ENCODE measurements around the gene PARP6. TPM values are rescaled to one million over a fixed set of nuclear protein-coding genes. Genes with fewer than 3 reads are reported as not detected.

The PARP6 gene
- 69.7 and 78.6 TPM in 2 replicates for total RNA-seq

GRCh38 chr15:72272213-72272996, at the start of gene PARP6:
Gene PARP6, minus strand, starts transcription at chr15:72272554. Its CDS starts 5,077 bp downstream, at chr15:72267477.
- Mint-ChIP-seq H3K9me3 (no peaks in the 10 kb centered on the region), H3K36me3 (ENCODE audit: low read depth) (peaks cover 18% of the 10 kb centered on the region), H3K4me1 (peaks cover 32% of the 10 kb centered on the region), H3K4me3 (peak within 1 kb of the TSS; percentile 94), H3K27me3 (peaks cover 3% of the 10 kb centered on the region), H3K27ac (peak within 1 kb of the TSS; percentile 88)
- peak; percentile 100 for DNase-seq
- intact Hi-C loops (cut with micrococcal nuclease), result loop anchor here (1.0 to 2.0 kb wide), 8 partner anchors 35 to 510 kb away; partner anchors contain the start of genes ADPGK, ARIH1, HEXA and MYO9A

GRCh38 chr15:72319985-72320671, 47.8 kb upstream of the PARP6 start, which contains the start of gene CELF6:
Gene CELF6, minus strand, starts transcription at chr15:72320157. Its CDS starts 283 bp downstream, at chr15:72319874.
- Mint-ChIP-seq H3K4me1 (peaks cover 19% of the 10 kb centered on the region), H3K9me3 (peaks cover 6% of the 10 kb centered on the region), H3K27me3 (peaks cover 23% of the 10 kb centered on the region), H3K36me3 (ENCODE audit: low read depth) (peaks cover 2% of the 10 kb centered on the region), H3K4me3 (peak within 1 kb of the TSS; percentile 75), H3K27ac (peak within 1 kb of the TSS; percentile 8)
- DNase-seq, result peak; percentile 92
- intact Hi-C loops (cut with micrococcal nuclease), result loop anchor here (1.0 to 10.0 kb wide), 2 partner anchors 154 to 215 kb away; partner anchors contain the start of gene ARIH1

- intact Hi-C loops (cut with micrococcal nuclease), result loop anchor here (10.0 kb wide), 1 partner anchor 215 kb away; no protein-coding TSS in a partner anchor
Observed at GRCh38 chr15:72319360-72319984, 47.1 kb upstream of the PARP6 start.

GRCh38 chr15:72318408-72318942, 46.1 kb upstream of the PARP6 start:
- H3K4me3 Mint-ChIP-seq, result peak overlapping the region; percentile 69
- intact Hi-C loops (cut with micrococcal nuclease), result loop anchor here (10.0 kb wide), 1 partner anchor 216 kb away; no protein-coding TSS in a partner anchor
- peaks cover 19% of the 10 kb centered on the region for H3K4me1 Mint-ChIP-seq
- H3K9me3 Mint-ChIP-seq, result no peaks in the 10 kb centered on the region
- no peak for DNase-seq
- peaks cover 2% of the 10 kb centered on the region for H3K36me3 Mint-ChIP-seq (ENCODE audit: low read depth)
- H3K27me3 Mint-ChIP-seq, result peaks cover 23% of the 10 kb centered on the region
- H3K27ac Mint-ChIP-seq, result no peak overlapping the region

More at GRCh38 chr15:72319360-72319984, 47.1 kb upstream of the PARP6 start:
- Mint-ChIP-seq H3K36me3 (ENCODE audit: low read depth) (peaks cover 2% of the 10 kb centered on the region), H3K4me3 (peak overlapping the region; percentile 69), H3K27me3 (peaks cover 23% of the 10 kb centered on the region), H3K4me1 (peaks cover 19% of the 10 kb centered on the region), H3K9me3 (peaks cover 6% of the 10 kb centered on the region), H3K27ac (peak overlapping the region; percentile 5)
- DNase-seq, result peak; percentile 88

- Mint-ChIP-seq H3K4me3 (no peak overlapping the region), H3K4me1 (peaks cover 17% of the 10 kb centered on the region), H3K36me3 (ENCODE audit: low read depth) (peaks cover 2% of the 10 kb centered on the region), H3K27me3 (peaks cover 23% of the 10 kb centered on the region), H3K27ac (no peak overlapping the region), H3K9me3 (no peaks in the 10 kb centered on the region)
- DNase-seq, result no peak
- intact Hi-C loops (cut with micrococcal nuclease), result loop anchor here (10.0 kb wide), 1 partner anchor 219 kb away; no protein-coding TSS in a partner anchor
Observed at GRCh38 chr15:72315706-72316370, 43.5 kb upstream of the PARP6 start.

GRCh38 chr15:72313881-72314280, 41.5 kb upstream of the PARP6 start:
- Mint-ChIP-seq H3K27ac (no peak overlapping the region), H3K4me3 (no peak overlapping the region), H3K9me3 (no peaks in the 10 kb centered on the region), H3K4me1 (peaks cover 7% of the 10 kb centered on the region), H3K27me3 (peaks cover 12% of the 10 kb centered on the region), H3K36me3 (ENCODE audit: low read depth) (no peaks in the 10 kb centered on the region)
- DNase-seq, result no peak
- intact Hi-C loops (cut with micrococcal nuclease), result loop anchor here (10.0 kb wide), 1 partner anchor 221 kb away; no protein-coding TSS in a partner anchor

- H3K4me3 Mint-ChIP-seq, result no peak overlapping the region
- no peaks in the 10 kb centered on the region for H3K36me3 Mint-ChIP-seq (ENCODE audit: low read depth)
- no peak overlapping the region for H3K27ac Mint-ChIP-seq
- peaks cover 3% of the 10 kb centered on the region for H3K4me1 Mint-ChIP-seq
- H3K9me3 Mint-ChIP-seq, result no peaks in the 10 kb centered on the region
- intact Hi-C loops (cut with micrococcal nuclease), result loop anchor here (10.0 kb wide), 1 partner anchor 221 kb away; no protein-coding TSS in a partner anchor
- H3K27me3 Mint-ChIP-seq, result peaks cover 8% of the 10 kb centered on the region
- DNase-seq, result no peak
Observed at GRCh38 chr15:72313448-72313840, 41.1 kb upstream of the PARP6 start.

- peak; percentile 88 for DNase-seq
- Mint-ChIP-seq H3K4me3 (no peak overlapping the region), H3K4me1 (peaks cover 3% of the 10 kb centered on the region), H3K27me3 (peaks cover 5% of the 10 kb centered on the region), H3K36me3 (ENCODE audit: low read depth) (no peaks in the 10 kb centered on the region), H3K9me3 (no peaks in the 10 kb centered on the region), H3K27ac (no peak overlapping the region)
- intact Hi-C loops (cut with micrococcal nuclease), result loop anchor here (10.0 kb wide), 1 partner anchor 222 kb away; no protein-coding TSS in a partner anchor
Observed at GRCh38 chr15:72312605-72313447, 40.5 kb upstream of the PARP6 start.

GRCh38 chr15:72307026-72307425, 34.7 kb upstream of the PARP6 start:
- Mint-ChIP-seq H3K36me3 (ENCODE audit: low read depth) (no peaks in the 10 kb centered on the region), H3K9me3 (no peaks in the 10 kb centered on the region), H3K27ac (no peak overlapping the region), H3K4me3 (no peak overlapping the region), H3K27me3 (no peaks in the 10 kb centered on the region), H3K4me1 (peaks cover 8% of the 10 kb centered on the region)
- DNase-seq, result no peak
- intact Hi-C loops (cut with micrococcal nuclease), result no loop called here

GRCh38 chr15:72306211-72306785, 33.9 kb upstream of the PARP6 start:
- Mint-ChIP-seq H3K9me3 (no peaks in the 10 kb centered on the region), H3K36me3 (ENCODE audit: low read depth) (no peaks in the 10 kb centered on the region), H3K27me3 (no peaks in the 10 kb centered on the region), H3K4me1 (peaks cover 8% of the 10 kb centered on the region), H3K27ac (no peak overlapping the region), H3K4me3 (no peak overlapping the region)
- DNase-seq, result peak; percentile 88
- intact Hi-C loops (cut with micrococcal nuclease), result no loop called here

- no peak for DNase-seq
- peaks cover 8% of the 10 kb centered on the region for H3K4me1 Mint-ChIP-seq
- H3K4me3 Mint-ChIP-seq, result no peak overlapping the region
- no peaks in the 10 kb centered on the region for H3K9me3 Mint-ChIP-seq
- no peaks in the 10 kb centered on the region for H3K27me3 Mint-ChIP-seq
- H3K27ac Mint-ChIP-seq, result no peak overlapping the region
- no peaks in the 10 kb centered on the region for H3K36me3 Mint-ChIP-seq (ENCODE audit: low read depth)
- intact Hi-C loops (cut with micrococcal nuclease), result no loop called here
Observed at GRCh38 chr15:72304596-72304995, 32.2 kb upstream of the PARP6 start.

- Mint-ChIP-seq H3K4me3 (no peak overlapping the region), H3K4me1 (peaks cover 8% of the 10 kb centered on the region), H3K27ac (no peak overlapping the region), H3K27me3 (no peaks in the 10 kb centered on the region), H3K9me3 (no peaks in the 10 kb centered on the region), H3K36me3 (ENCODE audit: low read depth) (no peaks in the 10 kb centered on the region)
- intact Hi-C loops (cut with micrococcal nuclease), result no loop called here
- DNase-seq, result no peak
Observed at GRCh38 chr15:72302955-72303354, 30.6 kb upstream of the PARP6 start.
